RWPE2 (cell line): Measurements from ENCODE around the gene PTPRD.

Experiments used
- ATAC-seq: fragments of 200-7000 bp; cut with Tn5 transposase; 3 replicates; pipeline ENCODE4 v1.9.1; 2021; ENCODE audit warnings: low read depth
- DNase-seq: peaks from one replicate; pipeline ENCODE4 v3.0.0-alpha.2; 2020; ENCODE audit warnings: low spot score
- H3K27ac ChIP-seq: fragments of 450-650 bp; 2 replicates; pipeline ENCODE4 v1.5.1; 2017; ENCODE audit warnings: mild to moderate bottlenecking; ENCODE audit not compliant: poor library complexity, severe bottlenecking
- H3K27me3 ChIP-seq: fragments of 250-450 bp; sonication (Bioruptor Pico); 2 replicates; pipeline ENCODE4 v1.5.1; 2021; ENCODE audit warnings: mild to moderate bottlenecking, moderate library complexity; ENCODE audit not compliant: insufficient read depth, poor library complexity, severe bottlenecking
- H3K36me3 ChIP-seq: fragments of 250-450 bp; sonication (Bioruptor Pico); 2 replicates; pipeline ENCODE4 v1.5.1; 2020; ENCODE audit warnings: low read depth, mild to moderate bottlenecking, moderate library complexity
- H3K4me1 ChIP-seq: fragments of 250-450 bp; sonication (Bioruptor Pico); 2 replicates; pipeline ENCODE4 v1.5.1; 2021; ENCODE audit warnings: mild to moderate bottlenecking, moderate library complexity; ENCODE audit not compliant: insufficient read depth, poor library complexity, severe bottlenecking
- H3K4me3 ChIP-seq: fragments of 250-450 bp; sonication (Bioruptor Pico); 2 replicates; pipeline ENCODE4 v1.5.1; 2021; ENCODE audit warnings: mild to moderate bottlenecking, moderate library complexity; ENCODE audit not compliant: severe bottlenecking
- H3K9me3 ChIP-seq: fragments of 250-450 bp; sonication (Bioruptor Pico); 2 replicates; pipeline ENCODE4 v1.5.1; 2021; ENCODE audit warnings: mild to moderate bottlenecking, moderate library complexity; ENCODE audit not compliant: severe bottlenecking
- CTCF ChIP-seq: fragments of 450-650 bp; IDR thresholded peaks from one replicate; pipeline ENCODE4 v1.5.1; 2017; ENCODE audit warnings: mild to moderate bottlenecking, moderate library complexity; ENCODE audit not compliant: poor library complexity, severe bottlenecking

The PTPRD gene

GRCh38 chr9:9612270-9612669 is 1000.5 kb downstream of the PTPRD start:
- Histone ChIP-seq H3K4me1 (no peaks in the 10 kb centered on the region), H3K4me3 (no peak overlapping the region), H3K9me3 (no peaks in the 10 kb centered on the region), H3K27ac (no peak overlapping the region), H3K27me3 (no peaks in the 10 kb centered on the region), H3K36me3 (no peaks in the 10 kb centered on the region)
- no peak for TF ChIP-seq CTCF
- ATAC-seq (no peak), DNase-seq (no peak)

GRCh38 chr9:9605681-9606080 is 1007.1 kb downstream of the PTPRD start:
- Histone ChIP-seq H3K4me1 (no peaks in the 10 kb centered on the region), H3K27me3 (no peaks in the 10 kb centered on the region), H3K4me3 (no peak overlapping the region), H3K9me3 (no peaks in the 10 kb centered on the region), H3K27ac (no peak overlapping the region), H3K36me3 (no peaks in the 10 kb centered on the region)
- no peak for ATAC-seq
- DNase-seq, result no peak
- no peak for TF ChIP-seq CTCF

GRCh38 chr9:9603345-9603744 is 1009.5 kb downstream of the PTPRD start:
- DNase-seq, result no peak
- no peaks in the 10 kb centered on the region for H3K4me1 ChIP-seq
- H3K36me3 ChIP-seq, result no peaks in the 10 kb centered on the region
- no peak overlapping the region for H3K27ac ChIP-seq
- ATAC-seq, result no peak
- H3K4me3 ChIP-seq, result no peak overlapping the region
- H3K9me3 ChIP-seq, result no peaks in the 10 kb centered on the region
- H3K27me3 ChIP-seq, result no peaks in the 10 kb centered on the region
- no peak for TF ChIP-seq CTCF

- ATAC-seq (no peak), DNase-seq (no peak)
- H3K4me1 ChIP-seq, result no peaks in the 10 kb centered on the region
- no peak for TF ChIP-seq CTCF
- no peak overlapping the region for H3K27ac ChIP-seq
- no peaks in the 10 kb centered on the region for H3K9me3 ChIP-seq
- no peaks in the 10 kb centered on the region for H3K36me3 ChIP-seq
- no peak overlapping the region for H3K4me3 ChIP-seq
- no peaks in the 10 kb centered on the region for H3K27me3 ChIP-seq
Observed at GRCh38 chr9:9598723-9599122, 1014.1 kb downstream of the PTPRD start.

- H3K4me3 ChIP-seq, result no peak overlapping the region
- H3K27me3 ChIP-seq, result no peaks in the 10 kb centered on the region
- no peak overlapping the region for H3K27ac ChIP-seq
- no peak for TF ChIP-seq CTCF
- DNase-seq, result no peak
- no peaks in the 10 kb centered on the region for H3K9me3 ChIP-seq
- no peak for ATAC-seq
- no peaks in the 10 kb centered on the region for H3K4me1 ChIP-seq
- no peaks in the 10 kb centered on the region for H3K36me3 ChIP-seq
Observed at GRCh38 chr9:9592104-9592503, 1020.7 kb downstream of the PTPRD start.
